ENCODE data around the gene TMEM108.

GRCh38 chr3:133230195-133230594 is 192.0 kb downstream of the TMEM108 start:
- TF ChIP-seq EZH2phosphoT487 (IDR thresholded peaks at IDR 0.05; ENCODE audit: borderline replicate concordance) (no peak), POLR2AphosphoS5 (IDR thresholded peaks at IDR 0.05; ENCODE audit: low read depth, low read length) (no peak), POLR2A (IDR thresholded peaks at IDR 0.05; ENCODE audit: borderline replicate concordance, extremely low read depth, insufficient read depth, insufficient read length) (no peak), SRF (IDR thresholded peaks at IDR 0.05; ENCODE audit: low read depth) (no peak), REST (IDR thresholded peaks at IDR 0.05; ENCODE audit: low read depth) (no peak), RAD21 (IDR thresholded peaks at IDR 0.05; ENCODE audit: low read depth) (no peak), EGR1 (IDR thresholded peaks at IDR 0.05; ENCODE audit: low read depth) (no peak), EZH2 (IDR thresholded peaks at IDR 0.05) (no peak), ZNF274 (IDR thresholded peaks at IDR 0.05; ENCODE audit: low read depth, low read length) (no peak), SP1 (IDR thresholded peaks at IDR 0.05; ENCODE audit: low read depth) (no peak)
- TF ChIP-seq, protein P1, sequence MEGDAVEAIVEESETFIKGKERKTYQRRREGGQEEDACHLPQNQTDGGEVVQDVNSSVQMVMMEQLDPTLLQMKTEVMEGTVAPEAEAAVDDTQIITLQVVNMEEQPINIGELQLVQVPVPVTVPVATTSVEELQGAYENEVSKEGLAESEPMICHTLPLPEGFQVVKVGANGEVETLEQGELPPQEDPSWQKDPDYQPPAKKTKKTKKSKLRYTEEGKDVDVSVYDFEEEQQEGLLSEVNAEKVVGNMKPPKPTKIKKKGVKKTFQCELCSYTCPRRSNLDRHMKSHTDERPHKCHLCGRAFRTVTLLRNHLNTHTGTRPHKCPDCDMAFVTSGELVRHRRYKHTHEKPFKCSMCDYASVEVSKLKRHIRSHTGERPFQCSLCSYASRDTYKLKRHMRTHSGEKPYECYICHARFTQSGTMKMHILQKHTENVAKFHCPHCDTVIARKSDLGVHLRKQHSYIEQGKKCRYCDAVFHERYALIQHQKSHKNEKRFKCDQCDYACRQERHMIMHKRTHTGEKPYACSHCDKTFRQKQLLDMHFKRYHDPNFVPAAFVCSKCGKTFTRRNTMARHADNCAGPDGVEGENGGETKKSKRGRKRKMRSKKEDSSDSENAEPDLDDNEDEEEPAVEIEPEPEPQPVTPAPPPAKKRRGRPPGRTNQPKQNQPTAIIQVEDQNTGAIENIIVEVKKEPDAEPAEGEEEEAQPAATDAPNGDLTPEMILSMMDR (IDR thresholded peaks at IDR 0.05 in 2 of 3, conservative IDR thresholded peaks at IDR 0.05 in 1 of 3; ENCODE audit: borderline replicate concordance in 1 of 3, insufficient read depth in 1 of 3, low read depth in 2 of 3, low read length in 2 of 3), result no peak
- TF ChIP-seq, protein P2, sequence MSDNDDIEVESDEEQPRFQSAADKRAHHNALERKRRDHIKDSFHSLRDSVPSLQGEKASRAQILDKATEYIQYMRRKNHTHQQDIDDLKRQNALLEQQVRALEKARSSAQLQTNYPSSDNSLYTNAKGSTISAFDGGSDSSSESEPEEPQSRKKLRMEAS (IDR thresholded peaks at IDR 0.05), result no peak
